ENCODE measurements around the gene PIP5K1B.

Gene PIP5K1B

GRCh38 chr9:68709291-68710110, 4.5 kb downstream of the PIP5K1B start:
- H3K27me3 ChIP-seq (ENCODE audit: control insufficient read depth, insufficient read depth, low read length): no peaks in the 10 kb centered on the region
- H3K4me3 ChIP-seq (ENCODE audit: low read length): no peak overlapping the region
- no peaks in the 10 kb centered on the region for H3K36me3 ChIP-seq (ENCODE audit: control insufficient read depth, insufficient read depth, low read length)
- peaks cover 38% of the 10 kb centered on the region for H3K4me1 ChIP-seq (ENCODE audit: control insufficient read depth, insufficient read depth, low read length)
- peak overlapping the region; percentile 2 for H3K9ac ChIP-seq (ENCODE audit: low read length)
- no peaks in the 10 kb centered on the region for H3K9me3 ChIP-seq (ENCODE audit: control insufficient read depth, low read length)

DNA sequence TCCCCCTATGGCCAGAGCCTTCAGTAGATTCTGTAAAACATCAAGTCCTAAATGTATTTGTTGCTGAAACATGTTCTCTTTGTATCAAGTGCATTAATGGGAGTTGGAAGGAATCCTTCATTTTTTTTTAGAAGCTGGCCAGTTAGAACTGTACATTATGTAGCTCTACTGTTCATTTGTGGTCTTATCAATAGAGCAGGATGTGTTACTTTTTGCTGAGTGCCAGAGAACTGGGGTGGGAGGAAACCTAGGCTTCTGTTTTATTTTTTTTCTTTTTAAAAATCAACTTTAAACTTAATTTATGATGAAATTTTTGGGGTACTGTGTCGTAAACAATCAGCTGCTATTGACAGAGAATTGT, 5.1 kb downstream of the PIP5K1B start:
- Histone ChIP-seq H3K27me3 (ENCODE audit: control insufficient read depth, insufficient read depth, low read length) (no peaks in the 10 kb centered on the region), H3K9ac (ENCODE audit: low read length) (no peak overlapping the region), H3K4me3 (ENCODE audit: low read length) (no peak overlapping the region), H3K36me3 (ENCODE audit: control insufficient read depth, insufficient read depth, low read length) (no peaks in the 10 kb centered on the region), H3K4me1 (ENCODE audit: control insufficient read depth, insufficient read depth, low read length) (peaks cover 44% of the 10 kb centered on the region), H3K9me3 (ENCODE audit: control insufficient read depth, low read length) (no peaks in the 10 kb centered on the region)

GRCh38 chr9:68711281-68711680, 6.2 kb downstream of the PIP5K1B start:
- H3K36me3 ChIP-seq (ENCODE audit: control insufficient read depth, insufficient read depth, low read length): peaks cover 4% of the 10 kb centered on the region
- H3K4me3 ChIP-seq (ENCODE audit: low read length): no peak overlapping the region
- no peaks in the 10 kb centered on the region for H3K9me3 ChIP-seq (ENCODE audit: control insufficient read depth, low read length)
- no peaks in the 10 kb centered on the region for H3K27me3 ChIP-seq (ENCODE audit: control insufficient read depth, insufficient read depth, low read length)
- H3K9ac ChIP-seq (ENCODE audit: low read length): no peak overlapping the region
- H3K4me1 ChIP-seq (ENCODE audit: control insufficient read depth, insufficient read depth, low read length): peaks cover 56% of the 10 kb centered on the region

DNA sequence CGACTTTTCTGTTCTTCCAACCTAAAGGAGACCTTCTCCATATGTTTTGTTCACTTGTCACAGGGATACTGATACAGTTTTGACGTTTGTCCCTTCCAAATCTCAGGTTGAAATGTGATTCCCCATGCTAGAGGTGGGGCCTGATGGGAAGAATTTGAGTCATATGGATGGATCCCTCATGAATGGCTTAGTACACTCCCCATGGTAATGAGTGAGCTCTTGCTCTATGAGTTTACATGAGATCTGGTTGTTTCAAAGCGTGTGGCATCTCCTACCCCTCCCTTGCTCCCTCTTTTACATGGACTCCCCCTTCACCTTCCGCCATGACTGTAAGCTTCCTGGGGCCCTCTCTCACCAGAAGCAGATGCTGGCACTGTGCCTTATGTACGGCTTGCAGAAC, 6.9 kb downstream of the PIP5K1B start:
- Histone ChIP-seq H3K4me3 (ENCODE audit: low read length) (no peak overlapping the region), H3K4me1 (ENCODE audit: control insufficient read depth, insufficient read depth, low read length) (peaks cover 57% of the 10 kb centered on the region), H3K27me3 (ENCODE audit: control insufficient read depth, insufficient read depth, low read length) (no peaks in the 10 kb centered on the region), H3K36me3 (ENCODE audit: control insufficient read depth, insufficient read depth, low read length) (peaks cover 4% of the 10 kb centered on the region), H3K9me3 (ENCODE audit: control insufficient read depth, low read length) (no peaks in the 10 kb centered on the region), H3K9ac (ENCODE audit: low read length) (no peak overlapping the region)

DNA sequence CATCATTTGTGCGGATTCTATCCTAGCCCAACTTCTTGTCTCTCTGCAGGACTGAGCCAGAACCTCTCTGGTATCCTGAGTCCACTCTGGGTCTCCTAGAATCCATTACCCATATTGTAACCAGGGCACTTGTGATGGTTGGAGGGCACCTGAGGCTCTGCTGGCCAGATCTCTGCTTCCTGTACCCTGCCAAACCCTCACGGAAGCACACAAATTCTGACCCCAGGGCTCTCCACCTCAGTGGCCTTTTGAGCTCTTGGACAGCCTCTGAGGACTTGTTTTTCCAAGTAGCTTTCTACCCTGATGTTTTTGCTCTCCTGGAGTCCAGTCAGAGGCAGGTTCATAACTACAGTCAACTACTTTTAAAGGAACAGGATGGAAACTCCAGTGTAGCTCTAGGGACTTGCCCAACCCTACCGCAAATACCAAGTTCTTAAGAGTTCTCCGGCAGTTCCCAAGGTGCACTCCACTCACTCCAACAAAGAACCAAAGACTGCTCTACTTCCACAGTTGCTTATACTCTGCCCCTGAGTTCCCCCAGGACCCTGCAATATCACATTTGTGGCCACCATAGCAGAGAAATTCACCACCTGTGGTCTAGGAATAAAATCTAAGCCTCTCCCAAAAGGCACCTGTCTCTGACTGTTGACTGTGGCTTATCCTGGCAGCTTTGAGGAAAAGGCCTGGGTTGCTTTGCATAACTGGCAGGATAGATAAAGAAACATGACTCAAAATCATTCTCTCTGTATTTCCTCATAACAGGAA, 9.6 kb downstream of the PIP5K1B start:
- H3K4me3 ChIP-seq (ENCODE audit: low read length): peak overlapping the region; percentile 3
- H3K4me1 ChIP-seq (ENCODE audit: control insufficient read depth, insufficient read depth, low read length): peaks cover 72% of the 10 kb centered on the region
- peaks cover 4% of the 10 kb centered on the region for H3K36me3 ChIP-seq (ENCODE audit: control insufficient read depth, insufficient read depth, low read length)
- H3K27me3 ChIP-seq (ENCODE audit: control insufficient read depth, insufficient read depth, low read length): no peaks in the 10 kb centered on the region
- H3K9ac ChIP-seq (ENCODE audit: low read length): peak overlapping the region; percentile 76
- no peaks in the 10 kb centered on the region for H3K9me3 ChIP-seq (ENCODE audit: control insufficient read depth, low read length)

- Histone ChIP-seq H3K4me3 (ENCODE audit: low read length) (no peak overlapping the region), H3K9ac (ENCODE audit: low read length) (peak overlapping the region; percentile 76), H3K9me3 (ENCODE audit: control insufficient read depth, low read length) (no peaks in the 10 kb centered on the region), H3K36me3 (ENCODE audit: control insufficient read depth, insufficient read depth, low read length) (peaks cover 4% of the 10 kb centered on the region), H3K27me3 (ENCODE audit: control insufficient read depth, insufficient read depth, low read length) (no peaks in the 10 kb centered on the region), H3K4me1 (ENCODE audit: control insufficient read depth, insufficient read depth, low read length) (peaks cover 74% of the 10 kb centered on the region)
Measured at GRCh38 chr9:68715181-68715456, 10.1 kb downstream of the PIP5K1B start.

DNA sequence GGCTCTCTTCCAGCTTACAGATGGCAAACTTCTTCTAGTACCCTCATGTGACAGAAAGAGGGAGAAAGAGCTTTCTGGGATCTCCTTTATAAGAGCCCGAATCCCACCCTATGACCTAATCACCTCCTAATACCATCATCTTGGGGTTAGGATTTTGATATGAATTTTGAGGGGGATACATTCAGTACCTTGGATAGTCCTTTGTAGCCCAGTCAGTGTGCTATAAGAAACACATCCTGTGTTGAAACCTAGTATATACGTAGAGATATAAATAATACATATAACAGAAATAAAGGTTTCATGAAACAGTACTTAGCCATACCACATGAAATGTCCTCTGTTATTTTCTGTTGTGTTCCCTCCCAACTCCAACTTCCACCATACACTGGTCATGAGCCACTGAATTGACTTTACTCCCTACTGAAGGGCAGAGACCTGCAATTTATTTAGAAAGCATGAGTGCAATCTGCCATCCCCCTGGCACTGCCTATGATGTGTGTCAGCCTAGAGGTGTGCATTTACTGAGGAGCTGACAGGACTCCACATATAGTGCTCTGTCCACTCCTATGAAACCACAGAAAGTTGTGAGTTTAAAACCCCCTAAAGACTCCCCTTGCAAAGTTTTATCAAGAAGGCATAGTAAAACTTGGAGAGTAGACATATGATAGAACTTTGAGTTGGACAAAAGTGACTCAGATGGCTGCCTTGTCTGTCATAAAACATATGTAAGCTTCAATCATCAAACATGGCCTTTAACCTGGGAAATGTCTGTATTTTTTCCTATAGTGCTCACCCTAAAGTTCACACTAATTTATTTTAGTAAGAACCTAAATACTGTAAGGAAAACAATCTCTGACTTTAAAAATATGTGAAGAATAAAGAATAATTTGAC, 12.8 kb downstream of the PIP5K1B start:
- Histone ChIP-seq H3K36me3 (ENCODE audit: control insufficient read depth, insufficient read depth, low read length) (peaks cover 4% of the 10 kb centered on the region), H3K4me3 (ENCODE audit: low read length) (no peak overlapping the region), H3K9ac (ENCODE audit: low read length) (no peak overlapping the region), H3K9me3 (ENCODE audit: control insufficient read depth, low read length) (no peaks in the 10 kb centered on the region), H3K27me3 (ENCODE audit: control insufficient read depth, insufficient read depth, low read length) (no peaks in the 10 kb centered on the region), H3K4me1 (ENCODE audit: control insufficient read depth, insufficient read depth, low read length) (peaks cover 70% of the 10 kb centered on the region)

- no peak overlapping the region for H3K4me3 ChIP-seq (ENCODE audit: low read length)
- peaks cover 4% of the 10 kb centered on the region for H3K36me3 ChIP-seq (ENCODE audit: control insufficient read depth, insufficient read depth, low read length)
- no peaks in the 10 kb centered on the region for H3K9me3 ChIP-seq (ENCODE audit: control insufficient read depth, low read length)
- no peak overlapping the region for H3K9ac ChIP-seq (ENCODE audit: low read length)
- no peaks in the 10 kb centered on the region for H3K27me3 ChIP-seq (ENCODE audit: control insufficient read depth, insufficient read depth, low read length)
- H3K4me1 ChIP-seq (ENCODE audit: control insufficient read depth, insufficient read depth, low read length): peaks cover 49% of the 10 kb centered on the region
Measured at GRCh38 chr9:68719847-68720246, 14.8 kb downstream of the PIP5K1B start.

DNA sequence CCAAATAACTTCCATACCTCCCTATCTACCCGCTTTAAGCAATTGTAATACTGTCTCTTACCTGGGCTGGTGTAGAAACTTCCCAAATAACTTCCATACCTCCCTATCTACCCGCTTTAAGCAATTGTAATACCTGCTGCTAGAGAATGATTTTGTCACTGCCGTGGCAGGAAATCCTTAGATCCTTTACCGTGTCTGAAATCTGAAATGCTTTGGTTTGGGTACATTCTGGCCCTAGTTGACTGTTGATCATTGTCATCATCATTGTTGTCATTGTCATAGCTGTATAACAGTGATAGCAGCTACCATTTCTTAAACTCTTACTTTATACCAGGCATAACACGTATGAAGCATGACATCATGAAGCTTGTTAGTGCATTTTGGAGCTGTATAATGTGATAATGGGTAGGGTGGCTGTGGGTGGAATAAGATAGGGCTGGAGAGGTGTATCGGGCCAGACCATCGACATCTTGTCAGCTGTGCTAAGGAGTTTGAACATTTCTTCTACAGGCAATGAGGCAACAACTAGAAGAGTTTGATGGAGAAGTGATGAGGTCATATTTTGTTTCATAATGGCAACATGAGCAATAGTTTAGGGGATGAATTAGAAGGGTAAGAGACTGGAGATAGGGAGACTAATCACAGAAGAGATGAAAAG, 15.7 kb downstream of the PIP5K1B start:
- Histone ChIP-seq H3K9ac (ENCODE audit: low read length) (no peak overlapping the region), H3K36me3 (ENCODE audit: control insufficient read depth, insufficient read depth, low read length) (no peaks in the 10 kb centered on the region), H3K9me3 (ENCODE audit: control insufficient read depth, low read length) (no peaks in the 10 kb centered on the region), H3K27me3 (ENCODE audit: control insufficient read depth, insufficient read depth, low read length) (no peaks in the 10 kb centered on the region), H3K4me1 (ENCODE audit: control insufficient read depth, insufficient read depth, low read length) (peaks cover 40% of the 10 kb centered on the region), H3K4me3 (ENCODE audit: low read length) (no peak overlapping the region)

- no peak overlapping the region for H3K9ac ChIP-seq (ENCODE audit: low read length)
- no peaks in the 10 kb centered on the region for H3K27me3 ChIP-seq (ENCODE audit: control insufficient read depth, insufficient read depth, low read length)
- H3K9me3 ChIP-seq (ENCODE audit: control insufficient read depth, low read length): no peaks in the 10 kb centered on the region
- no peak overlapping the region for H3K4me3 ChIP-seq (ENCODE audit: low read length)
- no peaks in the 10 kb centered on the region for H3K36me3 ChIP-seq (ENCODE audit: control insufficient read depth, insufficient read depth, low read length)
- H3K4me1 ChIP-seq (ENCODE audit: control insufficient read depth, insufficient read depth, low read length): peaks cover 33% of the 10 kb centered on the region
Measured at GRCh38 chr9:68721666-68722330, 16.8 kb downstream of the PIP5K1B start.

DNA sequence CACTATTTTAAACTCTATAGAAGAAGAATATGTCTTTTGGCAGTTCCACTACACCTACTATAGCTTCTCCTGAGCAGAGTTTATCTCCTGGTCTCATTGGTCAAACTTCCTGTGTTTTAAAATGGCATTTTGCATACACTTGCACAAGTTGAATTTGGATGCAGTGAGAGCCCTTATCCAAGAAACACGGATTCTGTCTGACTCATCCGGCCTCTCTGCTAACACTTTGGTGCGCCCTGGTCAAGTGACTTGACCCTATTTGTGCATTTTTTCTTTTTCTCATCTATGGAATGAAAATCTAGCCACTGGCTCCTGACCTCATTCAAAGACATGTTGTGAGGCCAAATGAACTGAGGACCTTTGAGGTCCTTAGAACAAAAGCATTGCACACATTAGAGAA, 20.0 kb downstream of the PIP5K1B start:
- Histone ChIP-seq H3K9me3 (ENCODE audit: control insufficient read depth, low read length) (no peaks in the 10 kb centered on the region), H3K27me3 (ENCODE audit: control insufficient read depth, insufficient read depth, low read length) (no peaks in the 10 kb centered on the region), H3K4me3 (ENCODE audit: low read length) (no peak overlapping the region), H3K36me3 (ENCODE audit: control insufficient read depth, insufficient read depth, low read length) (no peaks in the 10 kb centered on the region), H3K4me1 (ENCODE audit: control insufficient read depth, insufficient read depth, low read length) (peaks cover 7% of the 10 kb centered on the region), H3K9ac (ENCODE audit: low read length) (no peak overlapping the region)
